Mesodermal cell (in vitro differentiated cells): ENCODE results near the gene BMERB1.

Experiments used
- H3K27ac ChIP-seq: 2 replicates; pipeline ENCODE4 v1.7.0; 2013; ENCODE audit warnings: mild to moderate bottlenecking, low read depth, low read length, moderate library complexity; ENCODE audit not compliant: severe bottlenecking
- H3K36me3 ChIP-seq: 2 replicates; pipeline ENCODE4 v1.7.1; 2013; ENCODE audit warnings: mild to moderate bottlenecking, low read length, moderate library complexity; ENCODE audit not compliant: control insufficient read depth, insufficient read depth
- H3K4me1 ChIP-seq: one replicate; pipeline ENCODE4 v1.7.1; 2013; ENCODE audit warnings: mild to moderate bottlenecking, low read length; ENCODE audit not compliant: insufficient read depth, control insufficient read depth, poor library complexity, severe bottlenecking
- H3K4me3 ChIP-seq: 2 replicates; pipeline ENCODE4 v1.7.0; 2013; ENCODE audit warnings: low read length, control low read depth, mild to moderate bottlenecking; ENCODE audit not compliant: insufficient read depth, poor library complexity, severe bottlenecking; ENCODE audit errors: extremely low read depth
- H3K9me3 ChIP-seq: 2 replicates; pipeline ENCODE4 v1.7.1; 2013; ENCODE audit warnings: mild to moderate bottlenecking, low read length, moderate library complexity; ENCODE audit not compliant: control insufficient read depth
- WGBS, 2 experiments: methylation state at CpG; one replicate each; pipeline ENCODE4 v1.1.5; 2013; ENCODE audit warnings: missing lambda C conversion rate in 2 of 2; ENCODE audit not compliant: insufficient coverage in 2 of 2; 5-methylcytosine and 5-hydroxymethylcytosine counted together

The BMERB1 gene

DNA sequence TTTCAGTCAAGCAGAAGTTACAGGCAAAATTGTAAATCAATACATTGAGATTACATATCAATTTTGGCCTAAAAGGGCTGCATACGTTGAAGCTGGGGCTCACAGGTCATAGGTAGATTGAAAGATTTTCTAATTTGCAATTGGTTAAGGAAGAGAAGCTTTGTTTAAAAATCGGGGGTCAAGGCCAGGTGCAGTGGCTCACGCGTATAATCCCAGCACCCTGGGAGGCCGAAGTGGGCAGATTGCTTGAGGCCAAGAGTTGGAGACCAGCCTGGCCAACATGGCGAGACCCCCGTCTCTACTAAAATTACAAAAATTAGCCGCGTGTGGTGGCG is 140.2 kb downstream of the BMERB1 start:
- no peak overlapping the region for H3K27ac ChIP-seq
- WGBS, 2 experiments = 95% methylated on average over 8 to 10 of the region's 10 CpGs

DNA sequence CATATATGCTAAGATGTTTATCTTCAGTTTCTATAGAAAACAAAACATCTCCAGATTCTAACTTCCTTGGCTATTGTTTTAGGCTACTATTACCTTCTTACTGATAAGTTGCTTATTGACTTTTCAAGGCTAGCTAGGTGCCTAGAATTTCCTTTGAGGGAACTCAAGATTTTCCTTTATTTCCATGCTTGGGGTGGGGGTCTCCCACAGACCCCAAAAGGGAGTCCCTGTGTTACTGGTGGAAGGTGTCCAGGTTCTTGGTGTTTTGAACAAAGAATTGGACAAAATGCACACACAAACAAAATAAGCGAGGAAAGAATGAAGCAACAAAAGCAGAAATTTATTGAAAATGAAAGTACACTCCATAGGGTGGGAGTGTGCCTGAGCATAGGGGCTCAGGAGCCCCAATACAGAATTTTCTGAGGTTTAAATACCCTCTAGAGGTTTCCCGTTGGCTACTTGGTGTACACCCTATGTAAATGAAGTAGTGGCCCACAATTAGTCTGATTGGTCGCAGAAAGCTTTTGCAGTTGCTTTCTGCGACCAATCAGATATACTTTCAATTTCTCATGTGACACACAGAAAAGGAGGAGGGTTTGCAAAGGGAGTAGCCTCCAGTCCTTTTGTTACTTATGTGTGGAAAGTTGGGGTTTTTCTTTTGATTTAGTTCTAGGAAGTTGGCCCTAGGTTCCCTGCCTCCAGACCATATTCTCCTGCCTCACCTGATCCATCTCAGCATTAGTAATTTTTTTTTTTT is 141.1 kb downstream of the BMERB1 start:
- Histone ChIP-seq H3K4me3 (no peak overlapping the region), H3K9me3 (no peaks in the 10 kb centered on the region), H3K27ac (no peak overlapping the region), H3K36me3 (peaks cover 4% of the 10 kb centered on the region), H3K4me1 (peaks cover 7% of the 10 kb centered on the region)
- 100% methylated on average over 1 of the region's 4 CpGs; no CpG with 5 or more reads in 1 of the 2 experiments for WGBS, 2 experiments

More for the DNA sequence above, 140.2 kb downstream of the BMERB1 start:
- peaks cover 1% of the 10 kb centered on the region for H3K36me3 ChIP-seq
- H3K4me1 ChIP-seq = peaks cover 7% of the 10 kb centered on the region
- no peak overlapping the region for H3K4me3 ChIP-seq
- no peaks in the 10 kb centered on the region for H3K9me3 ChIP-seq

DNA sequence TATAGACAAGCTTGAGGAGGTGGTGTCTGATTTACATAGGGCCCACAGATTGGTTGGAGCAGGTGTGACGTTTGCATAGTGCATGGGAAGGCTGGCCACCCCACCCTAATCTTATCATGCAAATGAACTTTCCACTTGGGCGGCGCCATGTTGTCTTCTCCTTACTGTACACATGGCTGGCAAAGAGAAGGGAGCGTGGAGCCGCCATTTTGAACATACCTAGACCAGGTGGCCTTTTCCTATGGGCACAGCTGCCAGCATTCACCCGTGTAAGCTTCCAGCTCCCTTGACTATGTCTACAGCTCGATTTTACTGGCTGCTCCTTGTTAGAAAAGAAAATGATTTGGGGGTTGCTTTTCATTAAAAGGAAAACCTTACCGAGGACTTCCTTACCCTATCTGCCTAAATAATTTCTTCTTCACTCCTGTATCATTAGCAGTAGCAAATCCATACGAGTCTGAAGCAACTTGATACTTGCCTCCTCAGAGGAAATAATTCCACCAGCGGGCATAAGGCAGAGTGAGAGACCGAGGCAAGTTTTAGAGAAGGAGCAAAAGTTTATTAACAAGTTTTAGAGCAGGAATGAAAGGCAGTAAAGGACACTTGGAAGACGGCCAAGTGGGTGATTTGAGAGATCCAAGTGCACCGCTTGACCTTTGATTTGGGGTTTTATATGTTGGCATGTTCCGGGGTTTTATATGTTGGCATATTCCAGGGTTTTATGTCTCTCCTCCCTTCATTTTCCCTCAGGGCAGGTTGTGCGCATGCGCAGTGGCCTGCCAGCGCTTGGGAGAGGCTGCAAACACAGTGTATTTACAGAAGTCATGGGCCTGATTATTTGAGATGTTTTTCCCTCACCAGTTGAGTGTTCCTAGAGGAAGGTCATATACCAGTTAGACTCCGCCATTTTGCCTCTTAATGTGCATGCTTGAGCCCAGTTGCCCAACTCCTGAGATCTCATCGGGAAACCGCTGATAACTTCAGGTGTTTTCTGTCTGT is 142.9 kb downstream of the BMERB1 start:
- Histone ChIP-seq H3K36me3 (peaks cover 15% of the 10 kb centered on the region), H3K4me3 (no peak overlapping the region), H3K27ac (no peak overlapping the region), H3K4me1 (peaks cover 7% of the 10 kb centered on the region), H3K9me3 (no peaks in the 10 kb centered on the region)
- 96 to 97% methylated on average over 11 to 16 of the region's 20 CpGs for WGBS, 2 experiments

DNA sequence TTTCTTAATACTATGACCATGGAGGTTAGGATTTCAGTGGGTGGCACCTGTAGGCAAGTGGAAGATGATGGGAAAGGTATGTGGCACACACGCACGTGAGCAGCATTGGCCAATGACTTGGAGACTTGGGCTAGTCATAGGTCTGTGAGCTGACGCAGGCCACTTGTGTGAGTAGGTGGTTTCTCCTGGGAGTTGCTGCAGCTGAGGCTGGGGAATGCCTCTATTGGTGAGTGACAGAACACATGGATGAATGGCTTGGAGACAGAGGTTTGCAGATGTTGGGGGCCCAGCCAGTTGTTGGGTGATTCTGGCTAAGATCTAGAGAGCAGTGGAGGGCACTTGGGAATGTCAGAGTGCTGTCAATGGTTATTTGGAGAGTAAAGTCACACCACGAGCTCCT is 144.4 kb downstream of the BMERB1 start:
- no peak overlapping the region for H3K4me3 ChIP-seq
- no peaks in the 10 kb centered on the region for H3K9me3 ChIP-seq
- H3K36me3 ChIP-seq = peaks cover 31% of the 10 kb centered on the region
- WGBS, 2 experiments = 100% methylated on average over 3 to 4 of the region's 4 CpGs
- H3K4me1 ChIP-seq = no peaks in the 10 kb centered on the region
- no peak overlapping the region for H3K27ac ChIP-seq

DNA sequence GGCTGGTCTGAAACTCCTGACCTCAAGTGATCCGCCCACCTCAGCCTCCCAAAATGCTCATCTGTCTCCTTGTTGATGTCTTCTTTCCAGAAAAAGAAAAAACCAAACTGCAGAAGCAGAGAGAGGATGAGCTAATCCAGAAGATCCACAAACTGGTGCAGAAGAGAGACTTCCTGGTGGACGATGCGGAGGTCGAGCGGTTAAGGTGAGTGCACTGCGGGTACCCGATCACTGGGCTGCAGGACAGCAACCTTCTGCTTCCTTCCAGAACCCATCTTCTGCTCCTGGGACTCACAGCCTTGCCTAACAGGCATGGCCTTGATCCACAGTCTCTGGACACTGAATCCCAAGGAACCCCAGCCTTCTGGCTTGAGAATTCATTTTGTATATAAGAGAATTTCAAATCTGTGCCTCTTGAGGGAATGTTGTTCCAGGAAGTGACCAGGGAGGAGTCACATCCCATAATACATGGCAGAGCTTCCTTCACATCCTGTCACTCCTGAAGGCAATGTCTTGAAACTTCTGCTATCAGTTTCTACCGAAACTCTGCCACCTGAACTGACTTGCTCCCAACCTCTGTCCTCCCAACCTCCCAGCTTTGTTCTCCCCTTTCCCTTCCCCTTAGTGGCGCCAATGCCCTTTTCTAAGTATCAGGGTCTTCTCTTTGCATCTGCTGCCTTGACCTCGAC is 146.9 kb downstream of the BMERB1 start:
- 97 to 98% methylated on average over 6 to 7 of the region's 10 CpGs for WGBS, 2 experiments
- no peak overlapping the region for H3K27ac ChIP-seq
- H3K4me3 ChIP-seq = no peak overlapping the region
- H3K9me3 ChIP-seq = peaks cover 13% of the 10 kb centered on the region
- H3K36me3 ChIP-seq = peaks cover 49% of the 10 kb centered on the region
- H3K4me1 ChIP-seq = no peaks in the 10 kb centered on the region

DNA sequence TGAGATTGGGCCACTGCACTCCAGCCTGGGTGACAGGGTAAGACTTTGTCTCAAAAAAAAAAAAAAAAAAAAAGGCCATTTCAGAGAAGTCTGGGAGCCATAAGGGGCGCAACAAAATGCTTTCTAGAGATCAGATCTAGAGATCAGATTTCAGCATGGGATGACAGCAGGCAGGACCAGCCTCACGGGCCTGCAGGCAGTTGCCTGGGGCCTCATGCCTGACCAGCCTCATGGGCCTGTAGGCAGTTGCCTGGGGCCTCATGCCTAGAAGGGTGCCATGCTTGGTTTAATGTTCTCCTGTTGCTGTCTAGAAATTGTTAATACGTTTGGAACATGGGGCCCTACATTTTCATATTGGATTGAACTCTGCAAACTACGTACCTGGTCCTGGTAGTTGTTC is 149.1 kb downstream of the BMERB1 start:
- H3K4me3 ChIP-seq = no peak overlapping the region
- no peak overlapping the region for H3K27ac ChIP-seq
- no peaks in the 10 kb centered on the region for H3K4me1 ChIP-seq
- WGBS, 2 experiments = 89 to 94% methylated on average over 3 to 4 of the region's 4 CpGs
- H3K36me3 ChIP-seq = peaks cover 70% of the 10 kb centered on the region
- peaks cover 28% of the 10 kb centered on the region for H3K9me3 ChIP-seq

DNA sequence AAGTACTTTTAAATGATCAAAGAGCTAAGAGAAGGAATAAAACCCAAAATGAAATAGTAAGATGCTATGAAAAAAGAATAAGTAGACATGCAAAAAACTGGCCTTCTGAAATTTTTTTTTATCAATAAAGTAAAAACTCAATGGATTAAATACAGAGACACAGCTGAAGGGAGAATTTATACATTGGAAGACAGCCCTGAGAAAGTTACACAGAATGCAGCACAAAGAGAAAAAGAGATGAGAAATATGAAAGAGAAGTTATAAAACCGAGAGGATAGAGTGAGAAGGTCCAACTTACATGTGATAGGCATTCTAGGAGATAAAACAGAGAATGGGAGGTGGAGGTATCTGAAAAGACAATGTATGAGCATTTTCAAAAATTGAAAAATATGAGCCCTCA is 151.6 kb downstream of the BMERB1 start:
- Histone ChIP-seq H3K4me3 (no peak overlapping the region), H3K27ac (no peak overlapping the region), H3K9me3 (peaks cover 36% of the 10 kb centered on the region), H3K36me3 (peaks cover 78% of the 10 kb centered on the region), H3K4me1 (no peaks in the 10 kb centered on the region)
- 88 to 100% methylated on average over 1 of the region's 1 CpG for WGBS, 2 experiments

DNA sequence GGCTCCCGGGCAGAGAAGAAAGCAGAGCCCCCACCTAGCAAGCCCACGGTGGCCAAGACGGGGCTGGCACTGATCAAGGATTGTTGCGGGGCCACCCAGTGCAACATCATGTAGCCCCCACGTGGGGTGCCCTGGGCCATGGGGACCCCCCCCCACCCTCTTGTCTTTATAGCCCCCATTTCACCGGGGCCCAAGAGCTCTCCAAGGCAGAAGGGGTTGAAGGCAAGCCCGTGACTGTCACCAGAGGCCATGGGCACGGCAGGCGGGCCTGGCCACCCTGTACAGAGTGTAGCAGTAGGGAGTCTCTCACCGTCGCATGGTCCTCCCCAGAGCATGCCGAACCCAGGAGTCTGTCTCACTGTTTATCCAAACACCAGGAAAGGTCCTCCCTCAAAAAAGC is 152.3 kb downstream of the BMERB1 start:
- Histone ChIP-seq H3K4me1 (no peaks in the 10 kb centered on the region), H3K9me3 (peaks cover 36% of the 10 kb centered on the region), H3K4me3 (no peak overlapping the region), H3K36me3 (peaks cover 73% of the 10 kb centered on the region), H3K27ac (no peak overlapping the region)
- WGBS, 2 experiments = 98 to 100% methylated on average over 2 to 6 of the region's 12 CpGs

DNA sequence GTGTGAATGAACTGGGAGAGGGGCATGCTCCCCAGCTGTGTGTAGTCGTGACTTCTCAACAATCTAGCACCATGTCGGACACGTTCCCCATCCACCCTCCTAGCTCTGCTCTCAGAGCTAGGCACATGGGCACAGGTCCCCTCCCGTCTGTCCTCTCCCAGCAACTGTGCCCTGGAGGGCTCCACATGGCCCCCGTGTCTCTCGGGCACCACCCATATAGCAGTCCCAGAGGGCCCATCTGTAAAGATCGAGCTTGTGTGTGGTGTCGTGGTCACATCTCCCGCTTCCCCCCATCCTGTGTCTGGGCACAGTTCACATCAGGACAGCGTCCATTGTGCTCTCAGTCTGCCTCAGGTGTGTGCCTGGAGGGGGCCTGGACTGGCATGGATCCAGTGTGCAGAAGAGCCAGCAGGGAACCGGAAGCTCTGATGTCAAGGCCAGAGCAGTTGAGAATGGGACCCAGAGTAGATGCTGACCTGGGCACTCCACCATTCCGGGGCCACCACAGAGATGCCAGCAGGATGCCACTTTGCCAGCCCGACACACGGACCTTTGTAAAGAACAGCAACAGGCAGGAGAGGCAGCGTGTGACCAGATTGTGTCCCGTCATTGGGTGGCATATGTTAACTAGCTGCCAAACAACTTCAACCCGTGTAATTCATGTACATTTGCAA is 152.9 kb downstream of the BMERB1 start:
- peaks cover 69% of the 10 kb centered on the region for H3K36me3 ChIP-seq
- no peak overlapping the region for H3K27ac ChIP-seq
- 94 to 96% methylated on average over 17 of the region's 17 CpGs for WGBS, 2 experiments
- peaks cover 36% of the 10 kb centered on the region for H3K9me3 ChIP-seq
- no peak overlapping the region for H3K4me3 ChIP-seq
- peaks cover under 1% of the 10 kb centered on the region for H3K4me1 ChIP-seq

DNA sequence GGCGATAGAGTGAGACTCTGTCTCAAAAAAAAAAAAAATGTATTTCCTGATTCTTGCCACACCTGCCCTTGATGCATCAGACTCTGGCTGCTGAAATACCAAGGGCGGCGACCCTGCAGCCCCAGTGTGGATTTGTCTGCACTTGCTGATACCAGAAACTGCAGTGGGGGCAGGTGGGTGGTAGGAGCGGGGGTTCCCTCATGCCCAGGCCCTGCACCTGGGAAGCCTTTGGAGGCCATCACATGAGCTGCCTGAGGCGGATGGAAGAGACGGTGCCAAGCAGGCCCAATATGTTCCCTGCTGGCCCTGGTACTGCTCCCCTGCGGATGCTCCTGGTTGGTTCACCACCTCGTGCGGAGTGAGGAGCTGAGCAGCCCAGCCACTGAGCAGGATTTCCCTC is 157.9 kb downstream of the BMERB1 start:
- Histone ChIP-seq H3K27ac (no peak overlapping the region), H3K4me1 (peaks cover 18% of the 10 kb centered on the region), H3K9me3 (peaks cover 14% of the 10 kb centered on the region), H3K4me3 (no peak overlapping the region), H3K36me3 (peaks cover 62% of the 10 kb centered on the region)
- WGBS, 2 experiments = 91 to 98% methylated on average over 6 to 9 of the region's 9 CpGs
